AG09319 (cell line): ENCODE measurements around the gene GADD45A.

Experiments used
- DNase-seq: peaks from one replicate; pipeline ENCODE4 v3.0.0-alpha.2; 2010; ENCODE audit warnings: low read depth; ENCODE audit errors: extremely low read depth
- CTCF ChIP-seq: IDR thresholded peaks from 2 replicates; pipeline ENCODE4 v1.5.1; 2011; ENCODE audit warnings: low read depth, mild to moderate bottlenecking, inconsistent platforms, low read length, moderate library complexity

The GADD45A gene

GRCh38 chr1:67647036-67647798 lies 37.8 kb upstream of the GADD45A start:
- no peak for TF ChIP-seq CTCF

GRCh38 chr1:67647814-67648358 lies 37.1 kb upstream of the GADD45A start:
- DNase-seq = no peak
- no peak for TF ChIP-seq CTCF

More at GRCh38 chr1:67647036-67647798, 37.8 kb upstream of the GADD45A start:
- DNase-seq = no peak

- DNase-seq = no peak
- no peak for TF ChIP-seq CTCF
Measured at GRCh38 chr1:67648582-67649326, 36.2 kb upstream of the GADD45A start.

GRCh38 chr1:67650061-67650460 lies 34.9 kb upstream of the GADD45A start:
- DNase-seq = no peak
- no peak for TF ChIP-seq CTCF

GRCh38 chr1:67651031-67651430 lies 34.0 kb upstream of the GADD45A start:
- DNase-seq = no peak
- TF ChIP-seq CTCF = no peak

- TF ChIP-seq CTCF = no peak
- DNase-seq = peak; percentile 51
Measured at GRCh38 chr1:67652800-67653199, 32.2 kb upstream of the GADD45A start.

GRCh38 chr1:67653304-67653703 lies 31.7 kb upstream of the GADD45A start:
- DNase-seq = no peak
- no peak for TF ChIP-seq CTCF
